Measurements from ENCODE around the gene VCAM1. TPM values are rescaled to one million over a fixed set of nuclear protein-coding genes. Genes with fewer than 3 reads are reported as not detected.

The VCAM1 gene
- total RNA-seq, 2 donors from 2014 or later: 6.4 to 7.0 TPM

DNA sequence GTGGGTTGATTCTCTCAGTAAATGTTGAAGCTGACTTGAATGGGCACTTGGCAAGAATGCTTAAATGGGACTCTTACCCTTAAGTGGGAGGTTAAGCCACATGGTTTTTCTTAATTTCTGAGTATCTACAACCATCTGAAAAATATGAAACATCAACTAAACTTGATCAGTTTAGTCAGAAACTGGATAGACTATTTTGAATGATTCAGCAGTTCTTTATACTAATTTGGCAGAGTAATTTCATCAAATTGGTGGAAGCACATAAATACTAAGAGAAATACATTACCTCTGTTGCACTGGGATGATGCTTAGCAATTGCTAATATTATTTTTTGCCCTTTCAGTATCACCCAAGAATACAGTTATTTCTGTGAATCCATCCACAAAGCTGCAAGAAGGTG, 4.7 kb downstream of the VCAM1 start:
- no peaks in the 10 kb centered on the region for H3K27me3 ChIP-seq
- H3K27ac ChIP-seq: no peak overlapping the region
- H3K9me3 ChIP-seq: no peaks in the 10 kb centered on the region
- TF ChIP-seq, protein P1, sequence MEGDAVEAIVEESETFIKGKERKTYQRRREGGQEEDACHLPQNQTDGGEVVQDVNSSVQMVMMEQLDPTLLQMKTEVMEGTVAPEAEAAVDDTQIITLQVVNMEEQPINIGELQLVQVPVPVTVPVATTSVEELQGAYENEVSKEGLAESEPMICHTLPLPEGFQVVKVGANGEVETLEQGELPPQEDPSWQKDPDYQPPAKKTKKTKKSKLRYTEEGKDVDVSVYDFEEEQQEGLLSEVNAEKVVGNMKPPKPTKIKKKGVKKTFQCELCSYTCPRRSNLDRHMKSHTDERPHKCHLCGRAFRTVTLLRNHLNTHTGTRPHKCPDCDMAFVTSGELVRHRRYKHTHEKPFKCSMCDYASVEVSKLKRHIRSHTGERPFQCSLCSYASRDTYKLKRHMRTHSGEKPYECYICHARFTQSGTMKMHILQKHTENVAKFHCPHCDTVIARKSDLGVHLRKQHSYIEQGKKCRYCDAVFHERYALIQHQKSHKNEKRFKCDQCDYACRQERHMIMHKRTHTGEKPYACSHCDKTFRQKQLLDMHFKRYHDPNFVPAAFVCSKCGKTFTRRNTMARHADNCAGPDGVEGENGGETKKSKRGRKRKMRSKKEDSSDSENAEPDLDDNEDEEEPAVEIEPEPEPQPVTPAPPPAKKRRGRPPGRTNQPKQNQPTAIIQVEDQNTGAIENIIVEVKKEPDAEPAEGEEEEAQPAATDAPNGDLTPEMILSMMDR (IDR thresholded peaks at IDR 0.05): no peak
- no peaks in the 10 kb centered on the region for H3K36me3 ChIP-seq
- H3K4me1 ChIP-seq: peaks cover 0 to 4% of the 10 kb centered on the region in 2 donors
- DNase-seq (ENCODE audit: low spot score): no peak
- H3K4me3 ChIP-seq: no peak overlapping the region

DNA sequence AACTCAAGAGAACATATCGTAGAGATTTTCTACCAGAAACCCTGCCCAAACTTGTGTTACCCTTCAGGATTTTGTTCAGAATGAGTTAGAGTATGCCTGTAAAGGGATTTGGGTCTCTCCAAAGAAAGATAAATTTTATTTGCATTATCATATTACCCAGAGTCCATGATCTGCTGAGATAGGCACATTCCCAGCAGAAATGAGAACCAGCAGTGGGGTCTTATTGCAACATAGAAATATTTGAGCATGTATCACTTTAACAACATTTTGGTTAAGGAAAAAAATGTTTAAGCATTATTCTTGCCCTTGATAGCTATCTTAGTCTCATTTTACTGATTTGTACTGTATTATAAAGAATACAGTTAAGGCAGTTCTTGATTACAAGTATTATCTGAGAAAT, 10.6 kb downstream of the VCAM1 start:
- no peak overlapping the region for H3K27ac ChIP-seq
- no peaks in the 10 kb centered on the region for H3K9me3 ChIP-seq
- H3K4me3 ChIP-seq: no peak overlapping the region
- H3K4me1 ChIP-seq: peaks cover 0 to under 1% of the 10 kb centered on the region in 2 donors
- DNase-seq (ENCODE audit: low spot score): no peak
- no peaks in the 10 kb centered on the region for H3K27me3 ChIP-seq
- peaks cover 5% of the 10 kb centered on the region for H3K36me3 ChIP-seq
- TF ChIP-seq, protein P1 (IDR thresholded peaks at IDR 0.05): no peak

DNA sequence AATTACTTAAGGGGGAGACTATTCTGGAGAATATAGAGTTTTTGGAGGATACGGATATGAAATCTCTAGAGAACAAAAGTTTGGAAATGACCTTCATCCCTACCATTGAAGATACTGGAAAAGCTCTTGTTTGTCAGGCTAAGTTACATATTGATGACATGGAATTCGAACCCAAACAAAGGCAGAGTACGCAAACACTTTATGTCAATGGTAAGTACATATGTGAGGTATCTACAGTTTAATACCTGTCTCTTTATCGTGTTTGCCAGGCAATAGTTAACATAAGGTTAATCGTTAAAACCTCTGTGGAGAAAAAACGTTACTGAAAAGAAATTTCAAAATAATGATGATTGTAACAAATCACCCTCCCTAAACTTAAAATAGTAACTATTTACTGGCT, 11.8 kb downstream of the VCAM1 start:
- no peaks in the 10 kb centered on the region for H3K27me3 ChIP-seq
- no peaks in the 10 kb centered on the region for H3K9me3 ChIP-seq
- peaks cover 5% of the 10 kb centered on the region for H3K36me3 ChIP-seq
- H3K4me3 ChIP-seq: no peak overlapping the region
- TF ChIP-seq, protein P1 (IDR thresholded peaks at IDR 0.05): no peak
- no peak for DNase-seq (ENCODE audit: low spot score)
- H3K4me1 ChIP-seq: peaks cover 0 to 7% of the 10 kb centered on the region in 2 donors
- no peak overlapping the region for H3K27ac ChIP-seq

DNA sequence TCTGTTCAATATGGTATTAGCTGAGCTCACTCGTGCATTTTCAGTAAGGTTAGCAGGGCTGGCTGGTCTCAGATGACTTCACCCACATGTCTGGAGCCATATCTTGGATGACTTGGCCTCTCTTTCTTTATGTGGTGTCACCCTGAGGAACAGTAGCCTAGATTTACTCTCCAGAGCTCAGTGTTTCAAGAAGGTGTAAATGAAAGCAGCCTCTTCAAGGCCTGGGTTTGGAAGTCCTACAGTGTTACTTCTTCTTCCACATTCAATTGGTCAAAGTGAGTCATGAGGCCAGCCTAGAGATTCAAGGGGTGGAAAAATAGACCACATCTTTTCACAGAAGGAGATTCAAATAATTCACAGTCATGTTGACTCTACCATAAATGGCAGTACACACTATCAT, 12.2 kb downstream of the VCAM1 start:
- no peaks in the 10 kb centered on the region for H3K27me3 ChIP-seq
- H3K27ac ChIP-seq: no peak overlapping the region
- H3K4me3 ChIP-seq: no peak overlapping the region
- no peak for DNase-seq (ENCODE audit: low spot score)
- no peaks in the 10 kb centered on the region for H3K9me3 ChIP-seq
- H3K4me1 ChIP-seq: peaks cover 0 to 11% of the 10 kb centered on the region in 2 donors
- H3K36me3 ChIP-seq: peaks cover 5% of the 10 kb centered on the region
- TF ChIP-seq, protein P1 (IDR thresholded peaks at IDR 0.05): no peak

DNA sequence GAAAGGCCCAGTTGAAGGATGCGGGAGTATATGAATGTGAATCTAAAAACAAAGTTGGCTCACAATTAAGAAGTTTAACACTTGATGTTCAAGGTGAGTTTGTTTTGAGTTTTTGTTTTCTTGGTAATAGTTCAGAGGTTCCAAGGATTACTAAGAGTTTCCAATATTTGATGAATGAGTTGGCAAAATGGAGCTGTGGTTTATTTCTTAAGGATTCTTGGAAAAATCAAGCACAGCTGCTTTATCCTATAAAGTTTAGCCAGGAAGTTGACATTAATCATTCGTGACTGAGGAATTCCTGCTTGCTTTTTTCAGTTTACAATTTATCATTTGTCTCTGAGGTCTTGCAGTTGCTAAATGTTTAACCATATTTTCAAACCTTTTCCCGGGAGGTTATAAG, 15.1 kb downstream of the VCAM1 start:
- no peaks in the 10 kb centered on the region for H3K9me3 ChIP-seq
- H3K27ac ChIP-seq: no peak overlapping the region
- H3K27me3 ChIP-seq: no peaks in the 10 kb centered on the region
- TF ChIP-seq, protein P1 (IDR thresholded peaks at IDR 0.05): no peak
- no peak overlapping the region for H3K4me3 ChIP-seq
- peaks cover 0 to 18% of the 10 kb centered on the region in 2 donors for H3K4me1 ChIP-seq
- peaks cover 5% of the 10 kb centered on the region for H3K36me3 ChIP-seq
- DNase-seq (ENCODE audit: low spot score): no peak

DNA sequence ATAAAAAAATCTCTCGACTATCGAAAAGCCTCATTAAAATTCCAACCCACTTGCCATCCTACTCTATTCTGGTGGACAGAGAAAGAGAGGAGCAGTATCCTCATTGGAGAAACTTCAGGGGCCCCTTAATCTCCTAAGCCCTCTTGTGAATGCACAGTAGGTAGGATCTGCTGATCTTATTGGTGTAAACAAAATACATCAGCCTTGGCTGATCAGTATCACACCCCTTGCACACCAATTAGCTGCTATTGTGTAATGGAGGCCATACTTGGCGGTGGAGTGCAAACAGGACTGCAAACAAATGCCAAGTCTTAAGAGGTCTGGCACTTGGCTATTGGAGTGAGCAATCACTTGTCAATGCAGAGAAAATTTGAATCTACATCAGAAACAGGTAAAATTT, 15.7 kb downstream of the VCAM1 start:
- DNase-seq (ENCODE audit: low spot score): no peak
- Histone ChIP-seq H3K27me3 (no peaks in the 10 kb centered on the region), H3K4me1 (peaks cover 0 to 18% of the 10 kb centered on the region in 2 donors), H3K9me3 (no peaks in the 10 kb centered on the region), H3K36me3 (peaks cover 5% of the 10 kb centered on the region), H3K27ac (no peak overlapping the region), H3K4me3 (no peak overlapping the region)
- TF ChIP-seq, protein P1 (IDR thresholded peaks at IDR 0.05): no peak

Measured in right atrium auricular region (tissue), 2 donors.